OCI-LY7 (cell line): ENCODE results near the gene SCTR. TPM values are rescaled to one million over a fixed set of nuclear protein-coding genes. Genes with fewer than 3 reads are reported as not detected.

Experiments used
- BruUV-seq: library from RNA; stranded (reverse); fragments of 400-500 nt; replicated peaks from 2 replicates; lab custom pipeline; 2021; lab: Mats Ljungman, UMichigan
- CTCF ChIA-PET: fragments of 300-600 bp; sonication (Branson Sonifier 250); formaldehyde crosslinking; loops from one replicate; lab custom pipeline; 2022; ENCODE audit warnings: antibody characterized with exemption; ENCODE audit not compliant: unreplicated experiment; lab: Charles Lee
- POLR2A ChIA-PET: fragments of 300-600 bp; sonication (Branson Sonifier 250); formaldehyde crosslinking; loops from one replicate; lab custom pipeline; 2022; ENCODE audit warnings: antibody characterized with exemption; lab: Charles Lee
- DNase-seq: peaks from one replicate; pipeline ENCODE4 v3.0.0-alpha.2; 2015; ENCODE audit warnings: low spot score
- H2AFZ ChIP-seq: fragments of 200-600 bp; sonication (generic), shearing (Covaris generic); 2 replicates; pipeline ENCODE4 v1.6.1; 2014; ENCODE audit warnings: mild to moderate bottlenecking, antibody characterized with exemption, low read length, moderate library complexity
- H3K27ac ChIP-seq: fragments of 200-600 bp; sonication (generic); 2 replicates; pipeline ENCODE4 v1.5.1; 2014; ENCODE audit warnings: mixed run types, low read depth, mild to moderate bottlenecking, moderate library complexity, low read length, inconsistent platforms; ENCODE audit not compliant: poor library complexity, severe bottlenecking
- H3K36me3 ChIP-seq: fragments of 200-600 bp; sonication (generic); 2 replicates; pipeline ENCODE4 v1.6.1; 2014; ENCODE audit warnings: mild to moderate bottlenecking, antibody characterized with exemption, low read length, moderate library complexity, mixed read lengths; ENCODE audit not compliant: insufficient read depth
- H3K4me1 ChIP-seq: fragments of 200-600 bp; sonication (generic); 2 replicates; pipeline ENCODE4 v1.5.1; 2014; ENCODE audit warnings: mild to moderate bottlenecking, low read length; ENCODE audit not compliant: insufficient read depth, poor library complexity, severe bottlenecking
- H3K4me2 ChIP-seq: fragments of 200-600 bp; sonication (generic); 2 replicates; pipeline ENCODE4 v1.6.1; 2014; ENCODE audit warnings: mild to moderate bottlenecking, low read length
- H3K4me3 ChIP-seq: fragments of 200-600 bp; sonication (generic); 2 replicates; pipeline ENCODE4 v1.5.1; 2014; ENCODE audit warnings: mild to moderate bottlenecking, low read depth, low read length; ENCODE audit not compliant: poor library complexity, severe bottlenecking
- H3K79me2 ChIP-seq: fragments of 200-600 bp; sonication (generic); 2 replicates; pipeline ENCODE4 v1.6.1; 2016; ENCODE audit warnings: low read depth, mild to moderate bottlenecking, low read length, moderate library complexity, mixed read lengths; ENCODE audit not compliant: insufficient read depth
- H3K9me2 ChIP-seq: fragments of 200-600 bp; sonication (generic); 2 replicates; pipeline ENCODE4 v1.6.1; 2016; ENCODE audit warnings: mild to moderate bottlenecking, low read length, mixed read lengths; ENCODE audit not compliant: insufficient read depth
- H3K9me3 ChIP-seq: fragments of 200-600 bp; sonication (generic); 2 replicates; pipeline ENCODE4 v1.6.1; 2014; ENCODE audit warnings: mild to moderate bottlenecking, mixed run types, low read length, mixed read lengths
- H4K20me1 ChIP-seq: fragments of 200-600 bp; sonication (generic); 2 replicates; pipeline ENCODE4 v1.6.1; 2014; ENCODE audit warnings: mild to moderate bottlenecking, antibody characterized with exemption, low read length, moderate library complexity, mixed read lengths; ENCODE audit not compliant: insufficient read depth
- CTCF ChIP-seq: fragments of 200-600 bp; sonication (generic); conservative IDR thresholded peaks from 2 replicates; pipeline ENCODE4 v1.5.1; 2014; ENCODE audit warnings: mild to moderate bottlenecking, antibody characterized with exemption, low read length, moderate library complexity, mixed read lengths
- EZH2phosphoT487 ChIP-seq: fragments of 200-600 bp; sonication (generic); IDR thresholded peaks from 2 replicates; pipeline ENCODE4 v1.6.1; 2018; ENCODE audit warnings: low read depth, borderline replicate concordance, mild to moderate bottlenecking, mixed run types, antibody characterized with exemption, low read length, moderate library complexity, mixed read lengths
- intact Hi-C: fragments of 100-400 bp; cut with micrococcal nuclease; formaldehyde crosslinking; loops from one replicate; pipeline ENCODE4 v1.10.0; 2022; ENCODE audit not compliant: unreplicated experiment
- total RNA-seq, 2 experiments: library from RNA; depleted of rRNA in 1 of 2; stranded (reverse); fragments of >200 nt in 1 of 2; shearing (Covaris generic) in 1 of 2; gene quantifications; 2 replicates each; pipeline ENCODE4 v1.2.3, GENCODE V29; 2014 to 2022

SCTR gene
- total RNA-seq, 2 experiments from 2014 or later: not detected

- intact Hi-C loops: no loop called here
- TF ChIP-seq CTCF (no peak), EZH2phosphoT487 (no peak)
- Histone ChIP-seq H4K20me1 (no peaks in the 10 kb centered on the region), H3K36me3 (no peaks in the 10 kb centered on the region), H3K4me2 (no peak overlapping the region), H3K79me2 (no peaks in the 10 kb centered on the region), H3K4me1 (peaks cover 9% of the 10 kb centered on the region), H3K27ac (no peak overlapping the region), H3K9me2 (no peaks in the 10 kb centered on the region), H3K4me3 (no peak overlapping the region), H2AFZ (no peak overlapping the region), H3K9me3 (no peaks in the 10 kb centered on the region)
- no TSS peak for BruUV-seq
- no peak for DNase-seq
- ChIA-PET CTCF (no interaction called here), POLR2A (no interaction called here)
These were observed 32.3 kb downstream of the SCTR start for GRCh38 chr2:119491776-119492525.

GRCh38 chr2:119490653-119491195 lies 33.6 kb downstream of the SCTR start:
- Histone ChIP-seq H3K36me3 (no peaks in the 10 kb centered on the region), H2AFZ (no peak overlapping the region), H3K4me2 (no peak overlapping the region), H3K27ac (no peak overlapping the region), H3K9me3 (no peaks in the 10 kb centered on the region), H3K9me2 (no peaks in the 10 kb centered on the region), H3K79me2 (no peaks in the 10 kb centered on the region), H4K20me1 (no peaks in the 10 kb centered on the region), H3K4me1 (peaks cover 9% of the 10 kb centered on the region), H3K4me3 (no peak overlapping the region)
- TF ChIP-seq CTCF: no peak
- TF ChIP-seq EZH2phosphoT487: no peak
- CTCF ChIA-PET: no interaction called here
- no peak for DNase-seq
- POLR2A ChIA-PET: no interaction called here
- BruUV-seq: no TSS peak
- intact Hi-C loops: no loop called here

GRCh38 chr2:119490106-119490505 lies 34.2 kb downstream of the SCTR start:
- H4K20me1 ChIP-seq: no peaks in the 10 kb centered on the region
- no peak overlapping the region for H3K4me2 ChIP-seq
- H3K4me3 ChIP-seq: no peak overlapping the region
- H3K9me3 ChIP-seq: no peaks in the 10 kb centered on the region
- intact Hi-C loops: no loop called here
- no peak overlapping the region for H3K27ac ChIP-seq
- no peaks in the 10 kb centered on the region for H3K9me2 ChIP-seq
- CTCF ChIA-PET: no interaction called here
- POLR2A ChIA-PET: interaction anchor here (0.8 kb wide), 1 partner anchor 211 kb away, joined by 3 read pairs; no protein-coding TSS in a partner anchor
- H3K36me3 ChIP-seq: no peaks in the 10 kb centered on the region
- H3K79me2 ChIP-seq: no peaks in the 10 kb centered on the region
- BruUV-seq: no TSS peak
- H3K4me1 ChIP-seq: peaks cover 9% of the 10 kb centered on the region
- TF ChIP-seq EZH2phosphoT487 (no peak), CTCF (no peak)
- no peak for DNase-seq
- no peak overlapping the region for H2AFZ ChIP-seq
